SIG-M5 (cell line): ENCODE results near the gene SH2D1B.

Experiments
- DNase-seq: peaks from one replicate; lab custom pipeline; 2025; lab: John Stamatoyannopoulos, UW

SH2D1B gene

DNA sequence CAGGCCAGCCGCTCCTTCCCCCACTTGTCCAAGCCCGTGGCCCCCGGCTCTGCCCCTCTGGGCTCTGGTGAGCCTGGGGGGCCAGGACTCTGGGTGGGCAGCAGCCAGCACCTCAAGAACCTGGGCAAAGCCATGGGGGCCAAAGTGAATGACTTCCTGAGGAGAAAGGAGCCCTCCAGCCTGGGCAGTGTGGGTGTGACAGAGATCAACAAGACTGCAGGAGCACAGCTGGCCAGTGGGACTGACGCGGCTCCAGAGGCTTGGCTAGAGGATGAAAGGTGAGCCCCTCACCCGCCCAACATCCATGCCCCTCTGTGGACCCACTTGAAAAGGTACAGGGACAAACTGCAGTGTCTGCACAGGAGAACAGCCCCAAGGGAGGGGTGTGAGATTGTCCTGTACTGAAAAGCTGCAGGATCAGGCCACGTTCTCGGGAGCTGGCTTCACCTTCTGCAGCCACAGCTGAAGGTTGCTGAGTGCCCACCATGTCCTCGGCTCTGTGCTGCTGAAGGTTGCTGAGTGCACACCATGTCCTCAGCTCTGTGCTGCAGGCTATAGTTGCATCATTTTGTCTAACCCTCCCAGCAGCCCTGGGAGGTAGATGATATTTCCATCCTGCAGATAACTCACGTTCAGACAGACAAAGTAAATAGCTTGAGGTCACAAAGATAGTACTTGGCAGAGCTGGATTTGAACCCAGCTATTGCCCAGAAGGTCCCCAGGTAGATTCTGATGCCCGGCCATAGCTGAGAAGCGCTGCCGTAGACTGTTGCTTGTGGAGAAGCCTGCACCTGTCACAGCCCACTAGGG lies 29.8 kb downstream of the SH2D1B start:
- DNase-seq = no peak

- no peak for DNase-seq
These were observed 30.6 kb downstream of the SH2D1B start, which contains the start of gene C1orf226 for GRCh38 chr1:162381383-162381782. C1orf226 (plus strand) TSS chr1:162381728; CDS start chr1:162381902, 174 bp downstream.

- DNase-seq = no peak
These were observed 31.7 kb downstream of the SH2D1B start for GRCh38 chr1:162380061-162380846.

DNA sequence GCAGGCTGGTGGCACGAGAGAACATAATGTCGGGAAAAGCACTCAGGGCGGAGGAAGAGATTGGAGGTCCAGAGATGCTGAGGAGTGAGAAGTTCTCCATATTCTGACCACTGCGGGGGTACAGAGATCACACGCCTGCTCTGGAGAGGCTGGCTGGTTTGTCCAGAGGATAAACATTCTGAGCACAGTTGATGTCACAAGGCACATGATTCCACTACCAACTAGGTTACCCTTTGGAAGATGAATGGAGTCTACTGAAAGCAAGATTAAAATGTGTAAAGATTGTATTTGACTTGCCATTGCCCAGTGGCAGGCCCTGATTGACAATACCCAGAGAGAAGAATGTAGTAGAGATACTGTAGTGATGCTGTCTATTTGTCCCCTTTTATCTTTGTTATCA lies 35.2 kb downstream of the SH2D1B start, which contains the start of gene SPATA46:
Gene SPATA46, minus strand, starts transcription at position 164 of the 400 bp plus-strand sequence. Its CDS starts 64 bp downstream, at position 100.
- DNase-seq = no peak

- DNase-seq = no peak
These were observed 36.5 kb downstream of the SH2D1B start for GRCh38 chr1:162375463-162375862.

- no peak for DNase-seq
These were observed 37.5 kb downstream of the SH2D1B start for GRCh38 chr1:162374406-162374805.

- no peak for DNase-seq
These were observed 38.2 kb downstream of the SH2D1B start for GRCh38 chr1:162373541-162374260.

DNA sequence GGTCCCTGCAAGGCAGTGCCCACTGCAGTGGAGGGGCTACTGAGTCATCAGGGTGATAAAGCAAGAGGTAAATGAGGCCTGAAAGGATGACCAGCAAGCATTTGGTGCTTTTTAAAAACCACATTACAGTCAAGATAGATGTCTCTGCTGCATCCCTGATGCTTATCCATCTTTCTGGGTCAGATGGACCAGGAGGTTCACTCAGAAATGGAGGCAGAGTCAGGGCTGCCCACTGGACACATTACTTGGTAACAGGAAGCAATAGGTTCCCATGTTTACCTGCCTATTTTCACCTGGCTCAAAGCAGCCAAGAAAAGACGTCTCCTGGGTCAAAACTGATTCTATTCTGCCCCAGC lies 38.9 kb downstream of the SH2D1B start:
- DNase-seq = no peak

DNA sequence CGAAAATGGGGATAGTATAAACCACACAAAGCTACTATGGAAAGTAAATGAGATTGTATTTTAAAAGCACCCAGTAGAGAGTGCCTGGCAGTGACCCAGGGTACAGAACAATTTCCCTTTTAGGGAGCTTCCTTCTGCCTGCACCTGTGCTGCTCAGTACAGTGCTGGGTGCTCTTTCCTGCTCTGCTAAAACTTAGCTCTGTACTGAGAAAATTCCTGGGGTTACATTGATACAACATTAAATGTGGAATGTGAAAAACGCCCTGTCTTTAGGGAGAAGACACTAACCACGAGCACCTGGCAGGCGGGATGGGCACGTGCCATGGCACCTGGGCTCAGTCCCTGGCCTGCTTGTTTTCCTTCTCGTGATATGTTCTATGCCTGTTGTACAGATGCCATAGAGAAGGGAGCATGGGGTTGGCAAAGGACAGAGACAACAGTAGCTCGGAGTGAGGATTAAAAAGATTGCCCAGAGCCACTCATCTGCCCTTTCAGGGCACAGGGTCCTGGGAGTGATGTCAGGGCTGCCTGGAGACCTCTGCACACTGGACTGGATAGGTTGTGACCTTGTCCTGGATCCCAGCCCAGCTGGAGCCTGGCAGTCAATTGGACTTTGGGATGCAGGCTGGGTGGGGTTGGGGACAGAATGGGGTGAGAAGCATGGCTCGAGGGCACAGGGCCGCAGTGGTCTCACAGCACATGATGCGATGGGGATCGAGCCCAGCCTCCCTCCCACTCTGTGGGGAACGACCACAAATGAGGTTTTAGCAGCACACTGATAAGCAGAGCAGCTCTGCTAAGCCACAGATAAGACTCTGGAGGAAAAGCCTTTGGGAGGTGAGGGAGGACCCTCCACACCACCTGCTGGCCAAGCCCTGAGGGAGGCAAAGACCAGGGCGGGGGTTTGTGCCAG lies 39.5 kb downstream of the SH2D1B start:
- no peak for DNase-seq

DNA sequence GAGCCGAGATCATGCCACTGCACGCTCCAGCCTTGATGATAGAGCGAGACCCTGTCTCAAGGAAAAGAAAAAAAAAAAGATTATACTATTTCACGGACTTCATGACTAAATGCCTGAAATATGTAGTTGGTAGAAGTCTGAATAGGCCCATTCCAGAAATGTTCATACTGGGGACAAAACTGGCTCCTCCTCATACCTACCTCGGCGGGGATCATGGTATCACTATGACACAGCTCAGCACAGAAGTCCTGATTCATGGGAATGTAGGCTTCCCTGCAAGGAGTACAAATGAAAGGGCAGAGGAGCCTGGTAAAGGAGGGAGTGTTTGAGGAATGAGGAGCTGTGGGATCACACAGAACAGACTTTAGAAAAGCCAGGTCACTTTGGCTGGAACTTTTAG lies 40.3 kb downstream of the SH2D1B start:
- no peak for DNase-seq

DNA sequence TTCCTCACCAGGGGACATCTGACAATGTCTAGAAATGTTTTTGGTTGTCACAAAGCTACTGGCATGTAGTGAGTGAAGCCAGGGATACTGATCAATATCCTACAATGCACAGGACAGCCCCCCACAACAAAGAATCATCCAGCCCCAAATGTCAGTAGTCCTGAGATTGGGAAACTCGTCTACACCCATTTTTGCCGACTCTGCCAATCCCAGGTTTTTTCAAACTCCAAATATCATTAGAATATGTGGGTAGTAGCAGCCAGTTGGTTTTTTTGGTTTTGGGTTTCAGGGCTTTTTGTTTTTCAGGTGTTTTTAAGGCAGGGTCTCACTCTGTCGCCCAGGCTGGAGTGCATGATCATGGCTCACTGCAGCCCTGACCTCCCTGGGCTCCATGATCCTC lies 41.2 kb downstream of the SH2D1B start:
- DNase-seq = no peak

DNA sequence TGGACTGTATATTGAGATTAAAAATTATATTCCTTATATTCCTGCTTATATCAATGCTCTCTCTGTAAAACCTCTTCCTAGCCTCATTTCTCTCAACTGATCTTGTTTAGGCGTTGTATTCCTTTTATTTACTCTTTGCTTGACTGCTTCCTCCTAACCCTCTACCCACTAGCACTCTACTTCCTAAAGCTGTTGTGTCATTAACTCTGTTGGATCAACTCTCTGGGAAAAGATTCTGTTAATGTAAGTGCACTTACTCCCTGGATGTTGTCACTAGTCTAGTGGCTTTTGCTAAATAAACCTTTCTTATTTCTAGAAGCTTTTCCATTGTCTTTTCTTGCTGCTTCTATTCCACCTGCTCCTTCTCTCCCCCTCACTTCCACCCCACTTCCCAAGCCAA lies 41.8 kb downstream of the SH2D1B start:
- no peak for DNase-seq

- no peak for DNase-seq
These were observed 42.4 kb downstream of the SH2D1B start for GRCh38 chr1:162369571-162369970.

- no peak for DNase-seq
These were observed 43.5 kb downstream of the SH2D1B start for GRCh38 chr1:162368451-162368850.

GRCh38 chr1:162367772-162368171 lies 44.2 kb downstream of the SH2D1B start:
- DNase-seq = no peak

DNA sequence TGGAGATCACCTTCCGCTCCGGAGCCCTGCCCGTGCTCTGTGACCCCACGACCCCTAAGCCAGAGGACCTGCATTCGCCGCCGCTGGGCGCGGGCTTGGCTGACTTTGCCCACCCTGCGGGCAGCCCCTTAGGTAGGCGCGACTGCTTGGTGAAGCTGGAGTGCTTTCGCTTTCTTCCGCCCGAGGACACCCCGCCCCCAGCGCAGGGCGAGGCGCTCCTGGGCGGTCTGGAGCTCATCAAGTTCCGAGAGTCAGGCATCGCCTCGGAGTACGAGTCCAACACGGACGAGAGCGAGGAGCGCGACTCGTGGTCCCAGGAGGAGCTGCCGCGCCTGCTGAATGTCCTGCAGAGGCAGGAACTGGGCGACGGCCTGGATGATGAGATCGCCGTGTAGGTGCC lies 44.9 kb downstream of the SH2D1B start:
- DNase-seq = no peak

DNA sequence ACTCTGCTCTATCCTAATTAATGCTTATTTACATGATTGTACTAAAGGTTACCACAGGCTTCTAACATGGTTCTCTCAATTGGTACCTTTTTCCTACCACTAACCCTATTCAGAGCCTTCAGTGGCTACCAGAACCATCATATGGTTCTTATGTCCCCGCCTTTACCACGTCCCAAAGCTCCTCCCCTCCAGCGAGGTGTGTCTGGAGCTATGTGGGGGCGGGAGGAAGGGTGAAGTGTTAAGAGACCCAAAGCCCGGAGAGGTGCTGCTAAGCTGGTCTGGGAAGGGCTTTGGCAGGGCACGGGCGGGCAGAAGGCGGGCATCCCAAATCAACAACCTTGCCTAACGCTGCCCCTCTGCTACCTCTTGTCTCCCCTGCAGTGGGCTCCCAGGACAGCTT lies 45.3 kb downstream of the SH2D1B start:
- DNase-seq = no peak

DNA sequence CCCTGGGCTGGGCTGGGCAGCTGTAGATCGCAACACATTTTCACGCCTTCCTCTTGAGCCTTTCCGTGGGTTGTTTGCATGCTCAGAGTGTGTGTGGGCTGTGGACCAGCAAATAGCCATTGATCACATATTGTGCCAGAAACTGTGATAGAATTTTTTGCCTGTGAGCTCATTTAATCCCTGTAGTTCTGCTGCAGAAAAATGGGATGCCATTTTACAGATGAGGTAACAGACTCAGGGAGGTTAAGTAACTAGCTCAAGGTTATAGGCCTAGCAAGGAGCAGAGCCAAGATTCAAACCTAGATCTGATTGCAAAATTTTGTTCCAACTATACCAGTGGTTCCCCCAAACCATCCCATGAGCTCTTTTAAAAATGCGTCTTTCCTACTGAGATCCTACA lies 45.8 kb downstream of the SH2D1B start:
- no peak for DNase-seq

GRCh38 chr1:162365284-162366020 lies 46.5 kb downstream of the SH2D1B start:
- no peak for DNase-seq

DNA sequence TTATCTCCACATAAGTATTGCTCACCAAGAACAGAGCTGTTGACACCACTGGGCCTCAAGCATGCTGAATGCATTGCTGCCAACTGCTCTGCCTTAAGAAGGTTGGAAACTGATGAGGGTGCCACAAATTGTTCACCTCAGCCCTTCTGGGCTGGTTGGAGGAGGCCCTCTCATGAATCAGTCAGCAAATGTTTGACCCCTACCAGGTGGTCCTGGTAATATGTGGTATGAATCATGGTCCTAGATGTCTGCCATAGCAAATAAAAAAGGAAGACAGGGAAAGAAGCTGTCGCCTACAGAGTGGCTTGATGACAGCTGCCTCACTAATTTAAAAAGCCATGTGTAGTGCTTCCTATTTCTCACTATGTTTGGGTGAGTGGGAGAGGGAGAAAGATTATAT lies 47.4 kb downstream of the SH2D1B start:
- DNase-seq = no peak

- no peak for DNase-seq
These were observed 48.1 kb downstream of the SH2D1B start for GRCh38 chr1:162363823-162364222.
